GM19452 (cell line): Measurements from ENCODE around the gene OR2M3.
A peak's percentile ranks its signal among the peaks of the same experiment; 100 is the strongest.
"Not testable (repeated sequence)": the region's sequence is repeated elsewhere in the genome, so short reads cannot be mapped to it uniquely, and the experiment has no call there.

Experiments used
- ATAC-seq: cut with Tn5 transposase; IDR thresholded peaks from one replicate; pipeline ENCODE4 v1.9.1; 2021; ENCODE audit not compliant: unreplicated experiment

OR2M3 gene

GRCh38 chr1:248196965-248197364, at the start of gene OR2M3:
TSS of gene OR2M3 (plus strand) at chr1:248197265. CDS start at chr1:248203068, 5,803 bp downstream.
- no peak for ATAC-seq

GRCh38 chr1:248152056-248152827, 44.8 kb upstream of the OR2M3 start:
- ATAC-seq: no peak

- no peak for ATAC-seq
Measured at GRCh38 chr1:248155927-248156326, 41.1 kb upstream of the OR2M3 start.

- ATAC-seq: no peak
Measured at GRCh38 chr1:248158758-248159157, 38.3 kb upstream of the OR2M3 start.

GRCh38 chr1:248164031-248164430, 33.0 kb upstream of the OR2M3 start:
- no peak for ATAC-seq

- no peak for ATAC-seq
Measured at GRCh38 chr1:248165186-248165585, 31.9 kb upstream of the OR2M3 start.

- no peak for ATAC-seq
Measured at GRCh38 chr1:248174521-248174920, 22.5 kb upstream of the OR2M3 start, which contains the start of gene OR2M2. TSS of gene OR2M2 (plus strand) at chr1:248174821. CDS start at chr1:248179986, 5,165 bp downstream.

GRCh38 chr1:248183996-248184395, 13.1 kb upstream of the OR2M3 start:
- ATAC-seq: no peak

- ATAC-seq: no peak
Measured at GRCh38 chr1:248187363-248187762, 9.7 kb upstream of the OR2M3 start.

- no peak for ATAC-seq
Measured at GRCh38 chr1:248189026-248189425, 8.0 kb upstream of the OR2M3 start.

- ATAC-seq: no peak
Measured at GRCh38 chr1:248194117-248194516, 2.9 kb upstream of the OR2M3 start.

GRCh38 chr1:248215880-248216279, 18.8 kb downstream of the OR2M3 start:
- ATAC-seq: no peak

- no peak for ATAC-seq
Measured at GRCh38 chr1:248225537-248225936, 28.5 kb downstream of the OR2M3 start.

- no peak for ATAC-seq
Measured at GRCh38 chr1:248229360-248229908, 32.4 kb downstream of the OR2M3 start.

- ATAC-seq: no peak
Measured at GRCh38 chr1:248231117-248231516, 34.1 kb downstream of the OR2M3 start, which contains the start of gene OR2M4. TSS of gene OR2M4 (plus strand) at chr1:248231417. CDS start at chr1:248238929, 7,512 bp downstream.

- ATAC-seq: no peak
Measured at GRCh38 chr1:248239478-248239877, 42.4 kb downstream of the OR2M3 start.

- ATAC-seq: peak; percentile 89
Measured at GRCh38 chr1:248243204-248243603, 46.1 kb downstream of the OR2M3 start.

- not testable (repeated sequence) for ATAC-seq
Measured at GRCh38 chr1:248259309-248259708, 62.2 kb downstream of the OR2M3 start.
